Measurements from ENCODE around the gene GTF3C1.

DNA sequence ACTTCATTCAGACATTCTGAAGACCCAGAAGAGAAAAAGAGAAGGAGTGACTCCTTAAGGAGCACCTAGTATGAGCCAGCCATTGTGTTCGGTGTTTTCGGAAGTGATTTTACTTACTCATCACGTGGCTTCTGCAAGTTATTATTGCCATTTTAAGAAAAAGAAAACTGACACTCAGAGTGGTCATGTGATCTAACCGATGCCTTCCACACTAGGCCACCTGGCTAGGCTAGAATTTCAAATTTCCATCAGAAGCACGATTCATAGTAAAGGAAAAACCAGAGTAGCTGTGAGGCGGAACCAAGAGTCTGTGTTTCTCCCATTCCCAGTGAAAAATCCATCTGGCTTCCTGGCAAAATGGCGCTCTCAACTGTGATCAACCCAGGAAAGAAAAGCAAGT, 32.0 kb downstream of the GTF3C1 start:
- no peak for TF ChIP-seq ZFP30 (CRISPR knock-in tag; IDR thresholded peaks at IDR 0.05)
- no peak for TF ChIP-seq OSR1 (CRISPR knock-in tag; IDR thresholded peaks at IDR 0.05)
- TF ChIP-seq, protein P1, sequence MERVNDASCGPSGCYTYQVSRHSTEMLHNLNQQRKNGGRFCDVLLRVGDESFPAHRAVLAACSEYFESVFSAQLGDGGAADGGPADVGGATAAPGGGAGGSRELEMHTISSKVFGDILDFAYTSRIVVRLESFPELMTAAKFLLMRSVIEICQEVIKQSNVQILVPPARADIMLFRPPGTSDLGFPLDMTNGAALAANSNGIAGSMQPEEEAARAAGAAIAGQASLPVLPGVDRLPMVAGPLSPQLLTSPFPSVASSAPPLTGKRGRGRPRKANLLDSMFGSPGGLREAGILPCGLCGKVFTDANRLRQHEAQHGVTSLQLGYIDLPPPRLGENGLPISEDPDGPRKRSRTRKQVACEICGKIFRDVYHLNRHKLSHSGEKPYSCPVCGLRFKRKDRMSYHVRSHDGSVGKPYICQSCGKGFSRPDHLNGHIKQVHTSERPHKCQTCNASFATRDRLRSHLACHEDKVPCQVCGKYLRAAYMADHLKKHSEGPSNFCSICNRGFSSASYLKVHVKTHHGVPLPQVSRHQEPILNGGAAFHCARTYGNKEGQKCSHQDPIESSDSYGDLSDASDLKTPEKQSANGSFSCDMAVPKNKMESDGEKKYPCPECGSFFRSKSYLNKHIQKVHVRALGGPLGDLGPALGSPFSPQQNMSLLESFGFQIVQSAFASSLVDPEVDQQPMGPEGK (CRISPR knock-in tag; IDR thresholded peaks at IDR 0.05; ENCODE audit: borderline replicate concordance), result no peak
- TF ChIP-seq ZNF70 (CRISPR knock-in tag; IDR thresholded peaks at IDR 0.05), result no peak
- no peak for TF ChIP-seq ZNF8 (CRISPR knock-in tag; IDR thresholded peaks at IDR 0.05)
- no peak for TF ChIP-seq ESRRG (CRISPR knock-in tag; IDR thresholded peaks at IDR 0.05)
- no peak for TF ChIP-seq ZC3H10 (CRISPR knock-in tag; IDR thresholded peaks at IDR 0.05)
- no peak for TF ChIP-seq SNAI2 (CRISPR knock-in tag; IDR thresholded peaks at IDR 0.05)
- TF ChIP-seq, protein P2, sequence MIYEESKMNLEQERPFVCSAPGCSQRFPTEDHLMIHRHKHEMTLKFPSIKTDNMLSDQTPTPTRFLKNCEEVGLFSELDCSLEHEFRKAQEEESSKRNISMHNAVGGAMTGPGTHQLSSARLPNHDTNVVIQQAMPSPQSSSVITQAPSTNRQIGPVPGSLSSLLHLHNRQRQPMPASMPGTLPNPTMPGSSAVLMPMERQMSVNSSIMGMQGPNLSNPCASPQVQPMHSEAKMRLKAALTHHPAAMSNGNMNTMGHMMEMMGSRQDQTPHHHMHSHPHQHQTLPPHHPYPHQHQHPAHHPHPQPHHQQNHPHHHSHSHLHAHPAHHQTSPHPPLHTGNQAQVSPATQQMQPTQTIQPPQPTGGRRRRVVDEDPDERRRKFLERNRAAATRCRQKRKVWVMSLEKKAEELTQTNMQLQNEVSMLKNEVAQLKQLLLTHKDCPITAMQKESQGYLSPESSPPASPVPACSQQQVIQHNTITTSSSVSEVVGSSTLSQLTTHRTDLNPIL (CRISPR knock-in tag; IDR thresholded peaks at IDR 0.05; ENCODE audit: low read depth), result no peak
- TF ChIP-seq ZFP3 (CRISPR knock-in tag; IDR thresholded peaks at IDR 0.05), result no peak
